HG03280 (cell line): Measurements from ENCODE around the gene NECTIN4.
A peak's percentile ranks its signal among the peaks of the same experiment; 100 is the strongest.

ENCODE experiments used
- ATAC-seq: cut with Tn5 transposase; IDR thresholded peaks from one replicate; pipeline ENCODE4 v1.9.1; 2021; ENCODE audit warnings: mild to moderate bottlenecking, moderate library complexity; ENCODE audit not compliant: unreplicated experiment

Gene NECTIN4

GRCh38 chr1:161113915-161114314 lies 24.6 kb upstream of the NECTIN4 start:
- ATAC-seq = no peak

DNA sequence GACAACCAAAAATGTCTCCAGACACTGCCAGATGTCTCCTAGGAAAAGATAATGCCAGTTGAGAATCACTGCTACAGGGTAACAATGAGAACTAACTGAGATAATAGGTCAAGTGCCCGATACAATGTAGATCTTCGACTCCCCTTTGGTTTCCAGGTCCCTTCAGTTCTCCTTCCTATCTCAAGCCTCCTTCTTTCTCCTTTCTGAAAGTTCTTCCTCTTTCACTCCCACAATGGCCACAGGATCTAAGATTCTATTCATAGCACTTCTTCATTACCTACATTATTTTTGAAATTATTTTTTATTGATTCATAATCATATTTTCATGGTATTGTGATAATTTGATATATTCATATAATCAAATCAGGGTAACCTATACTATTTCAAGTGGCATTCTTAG lies 22.2 kb upstream of the NECTIN4 start:
- no peak for ATAC-seq

DNA sequence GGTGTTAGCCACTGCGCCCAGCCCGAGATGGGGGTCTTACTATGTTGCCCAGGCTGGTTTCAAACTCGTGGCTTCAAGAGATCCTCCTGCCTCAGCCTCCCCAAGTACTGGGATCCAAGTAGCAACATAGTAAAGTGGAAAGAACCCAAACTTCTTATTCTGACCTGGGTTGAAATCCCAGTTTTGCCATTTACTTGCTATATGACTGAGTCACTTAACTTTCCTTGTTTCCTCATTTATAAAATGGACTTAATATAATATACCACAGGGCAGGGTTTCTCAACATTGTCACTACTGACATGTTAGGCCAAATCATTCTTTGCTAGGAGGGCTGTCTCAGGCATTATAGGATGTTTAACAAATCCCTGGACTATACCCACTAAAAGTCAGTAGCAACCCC lies 21.8 kb upstream of the NECTIN4 start:
- no peak for ATAC-seq

GRCh38 chr1:161106431-161106830 lies 17.1 kb upstream of the NECTIN4 start:
- ATAC-seq = no peak

DNA sequence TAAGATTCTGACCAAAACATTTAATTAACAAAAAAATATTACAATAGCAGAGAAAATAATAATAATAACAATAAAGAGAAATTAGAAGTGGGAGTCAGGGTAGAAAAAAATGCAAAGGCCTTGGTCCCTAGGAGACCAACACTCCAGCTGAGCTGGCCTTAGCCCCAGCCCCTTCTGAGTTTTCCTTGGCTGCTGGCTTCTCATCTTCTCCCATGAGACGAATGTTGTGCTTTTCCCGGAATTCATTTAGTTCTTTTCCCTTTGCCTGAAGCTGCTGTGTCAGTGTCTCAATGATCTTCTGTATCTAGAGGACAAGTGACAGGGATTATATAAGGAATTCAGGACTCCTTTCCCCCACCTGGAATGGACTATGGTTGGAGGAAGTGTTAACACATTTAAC lies 11.2 kb upstream of the NECTIN4 start:
- ATAC-seq = no peak

DNA sequence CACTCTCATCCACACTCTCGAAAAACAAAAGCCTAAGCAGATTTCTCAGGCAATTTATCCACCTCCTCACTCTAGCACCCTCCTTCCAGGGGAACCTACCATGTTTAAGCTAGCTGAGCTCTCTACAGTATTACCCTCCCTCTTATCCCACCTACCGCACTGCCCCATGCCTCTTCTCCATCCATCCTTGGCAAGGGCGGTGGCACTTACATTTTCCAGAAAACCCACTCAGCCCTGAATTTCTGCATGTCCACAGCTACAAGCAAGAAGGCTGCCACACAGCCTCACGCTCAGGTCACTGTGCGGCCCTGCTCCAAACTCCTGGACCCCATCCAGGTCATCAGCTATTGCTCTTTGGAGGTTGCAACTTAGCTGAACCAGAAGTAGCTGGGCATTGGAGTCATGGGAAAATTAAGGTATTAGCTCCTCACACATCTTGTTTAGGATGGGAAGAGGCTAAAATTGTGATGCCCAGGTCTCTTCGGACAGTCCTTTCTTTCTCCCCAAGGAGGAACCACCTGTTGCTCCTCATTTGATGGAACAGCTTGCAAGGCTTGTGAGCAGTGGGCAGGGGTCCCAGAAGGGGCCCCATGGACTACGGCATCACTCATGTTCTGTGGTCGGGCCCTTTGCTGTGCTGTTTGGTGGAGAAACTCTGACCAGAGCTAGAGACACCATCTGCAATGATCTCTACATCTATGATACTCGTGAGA lies 9.9 kb upstream of the NECTIN4 start:
- ATAC-seq = no peak

DNA sequence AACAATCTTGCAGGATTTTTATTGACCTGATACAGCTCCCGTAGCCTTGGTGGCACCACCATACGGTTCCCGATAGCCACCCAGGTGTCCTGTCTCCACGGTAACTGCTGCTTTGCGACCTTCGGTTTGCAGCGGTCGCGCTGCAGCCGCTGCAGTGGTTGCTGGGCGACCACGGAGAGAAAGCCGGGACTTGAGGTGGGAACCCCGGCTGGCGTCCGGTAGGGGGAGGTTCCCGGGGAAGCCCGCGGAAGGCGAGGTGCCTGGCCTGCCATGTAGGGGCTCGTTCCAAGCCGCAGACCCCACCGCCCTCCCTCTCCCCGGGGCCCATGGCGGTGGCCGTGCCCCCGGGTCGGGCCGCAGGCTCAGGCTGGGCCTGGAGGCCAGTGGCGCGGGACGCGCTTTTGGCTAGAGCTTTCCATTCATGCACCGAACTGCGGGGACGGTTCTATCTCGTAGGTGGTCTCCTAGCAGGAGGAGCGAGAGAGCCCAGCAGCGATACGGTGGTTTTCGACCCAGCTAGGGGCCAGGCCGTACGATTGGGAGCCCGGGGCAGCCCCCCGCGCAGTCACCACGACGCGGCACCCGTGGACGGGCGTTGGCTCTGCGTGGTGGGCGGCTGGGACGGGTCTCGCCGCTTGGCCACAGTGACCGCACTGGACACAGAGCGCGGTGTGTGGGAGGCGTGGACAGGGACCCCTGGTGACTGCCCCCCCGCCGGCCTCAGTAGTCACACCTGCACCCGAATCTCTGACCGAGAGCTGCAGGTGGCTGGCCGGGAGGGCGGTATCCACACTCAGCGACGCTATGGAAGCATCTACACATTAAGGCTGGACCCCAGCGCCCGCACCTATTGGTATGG lies 9.1 kb upstream of the NECTIN4 start, which contains the start of gene KLHDC9:
KLHDC9 (plus strand) TSS at position 152 of the 859 bp plus-strand sequence; CDS start at position 327, 175 bp downstream.
- peak; percentile 77 for ATAC-seq

DNA sequence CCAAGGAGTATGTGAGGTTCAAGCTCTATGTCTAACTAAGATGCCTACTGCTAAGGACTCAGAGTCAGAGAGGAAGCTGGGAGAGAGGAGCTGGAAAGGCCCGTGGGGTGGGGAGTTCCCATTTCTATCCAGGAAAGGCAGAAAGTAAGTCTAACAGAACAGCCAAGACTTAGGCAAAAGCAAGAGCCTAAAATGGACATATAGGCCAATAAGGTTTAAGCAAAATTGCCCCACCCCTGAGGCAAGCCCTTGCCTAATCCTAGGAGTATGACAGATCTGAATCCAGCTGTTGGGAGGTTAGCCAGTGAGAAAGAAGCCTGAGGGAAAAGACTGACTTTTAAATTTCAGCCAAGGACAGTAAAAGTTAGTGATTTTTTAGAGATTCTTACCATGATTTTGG lies 7.2 kb upstream of the NECTIN4 start:
- no peak for ATAC-seq

- ATAC-seq = no peak
Measured at GRCh38 chr1:161096015-161096414, 6.7 kb upstream of the NECTIN4 start.

DNA sequence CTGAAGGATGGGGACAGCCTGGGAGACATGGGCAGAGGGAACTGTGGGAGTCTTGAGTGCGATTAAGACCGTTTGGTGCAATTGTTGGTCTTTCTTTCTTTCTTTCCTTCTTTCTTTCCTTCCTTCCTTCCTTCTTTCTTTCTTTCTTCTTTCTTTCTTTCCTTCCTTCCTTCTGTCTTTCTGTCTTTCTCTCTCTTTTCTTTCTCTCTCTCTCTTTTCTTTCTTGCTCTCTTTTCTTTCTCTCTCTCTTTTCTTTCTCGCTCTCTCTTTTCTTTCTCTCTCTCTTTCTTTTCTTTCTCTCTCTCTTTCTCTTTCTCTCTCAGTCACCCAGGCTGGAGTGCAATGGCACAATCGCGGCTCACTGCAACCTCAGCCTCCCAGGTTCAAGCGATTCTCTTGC lies 5.9 kb upstream of the NECTIN4 start:
- no peak for ATAC-seq

GRCh38 chr1:161094481-161094880 lies 5.1 kb upstream of the NECTIN4 start:
- no peak for ATAC-seq

GRCh38 chr1:161092621-161093028 lies 3.3 kb upstream of the NECTIN4 start:
- ATAC-seq = no peak

DNA sequence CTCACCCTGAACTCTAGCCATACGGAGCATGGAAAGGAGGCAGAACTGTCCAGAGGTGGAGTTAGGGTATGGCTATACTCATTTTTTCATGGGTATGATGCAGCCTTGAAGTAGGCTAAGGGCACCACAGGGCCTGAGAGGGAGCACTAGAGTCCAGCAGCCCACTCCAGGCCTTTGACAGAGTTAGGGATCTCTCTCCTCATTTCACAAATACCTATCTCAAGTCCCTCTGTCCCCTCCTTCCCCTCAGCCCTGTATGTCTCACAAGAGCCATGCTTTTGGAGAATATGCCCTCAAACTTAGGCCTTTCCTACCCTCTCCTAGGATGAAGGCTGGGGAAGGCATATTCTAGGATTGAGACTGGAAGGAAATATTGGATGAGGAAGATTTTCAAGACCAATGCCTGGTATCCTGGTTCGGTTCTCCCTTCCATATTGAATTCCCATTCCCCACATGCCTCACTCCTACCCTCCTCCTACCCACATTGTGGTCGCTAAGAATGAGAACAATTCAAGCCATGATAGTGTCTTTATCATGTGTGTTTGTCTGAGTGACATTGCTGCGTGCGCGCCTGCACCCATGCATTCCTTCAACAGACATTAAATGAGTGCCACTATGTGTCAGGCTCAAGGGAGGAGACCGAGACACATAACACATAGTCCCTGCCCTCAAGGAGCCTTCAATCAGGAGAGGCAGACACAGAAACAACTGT lies 2.6 kb upstream of the NECTIN4 start:
- ATAC-seq = no peak

GRCh38 chr1:161091093-161091492 lies 1.7 kb upstream of the NECTIN4 start:
- ATAC-seq = no peak

GRCh38 chr1:161090617-161091016 lies 1.3 kb upstream of the NECTIN4 start:
- no peak for ATAC-seq

DNA sequence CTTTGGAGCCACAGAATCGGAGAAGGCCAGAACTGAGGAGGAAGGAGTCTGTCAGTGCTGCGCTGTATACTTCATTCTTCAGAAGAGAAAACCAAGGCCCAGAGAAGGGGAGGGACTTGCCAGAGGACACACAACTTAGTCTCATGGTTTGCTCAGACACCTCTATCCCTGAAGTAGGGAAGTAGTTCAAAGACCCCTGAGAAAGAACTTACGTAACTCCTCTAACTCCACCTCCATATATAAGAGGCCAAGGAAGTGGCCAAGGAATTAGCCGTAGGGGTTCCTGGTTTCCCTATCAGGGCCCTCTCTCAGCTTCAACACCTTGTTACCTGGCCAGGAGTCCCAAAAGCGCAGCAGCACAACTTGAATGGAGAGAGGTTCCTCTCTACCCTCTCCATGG lies 580 bp upstream of the NECTIN4 start:
- ATAC-seq = no peak

GRCh38 chr1:161088587-161089110 lies 709 bp downstream of the NECTIN4 start:
- ATAC-seq = no peak

GRCh38 chr1:161086457-161086856 lies 2.9 kb downstream of the NECTIN4 start:
- no peak for ATAC-seq

- ATAC-seq = no peak
Measured at GRCh38 chr1:161085165-161085564, 4.2 kb downstream of the NECTIN4 start.

DNA sequence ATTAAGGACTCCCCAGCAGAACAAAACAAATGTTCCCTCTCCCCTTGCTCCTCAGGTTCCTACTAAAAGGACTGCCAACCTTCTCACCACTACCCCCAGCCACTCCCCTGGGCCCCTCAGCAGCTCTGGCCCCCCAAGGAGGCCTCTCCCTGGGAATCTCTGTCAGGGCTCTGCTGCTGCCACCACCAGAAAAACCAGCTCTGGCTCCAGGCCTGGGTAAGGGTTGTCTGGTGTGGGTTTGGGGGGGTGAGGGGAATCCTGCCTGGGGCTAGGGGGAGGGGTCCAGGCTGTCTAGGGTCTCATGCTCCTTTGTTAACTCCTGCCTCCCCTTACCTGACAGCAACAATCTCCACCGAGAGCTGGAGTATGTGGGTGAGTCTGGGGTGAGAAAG lies 4.8 kb downstream of the NECTIN4 start:
- ATAC-seq = no peak
